ENCODE measurements around the gene WDFY3. TPM values are rescaled to one million over a fixed set of nuclear protein-coding genes. Genes with fewer than 3 reads are reported as not detected.

The WDFY3 gene
- total RNA-seq, 1 experiment from 2014 or later, result 39.9 TPM

- no peak overlapping the region for H3K4me2 ChIP-seq (ENCODE audit: low read length)
- DNase-seq (ENCODE audit: low read depth, low spot score) (no peak), ATAC-seq (no peak)
- peaks cover 16% of the 10 kb centered on the region for H4K20me1 ChIP-seq (ENCODE audit: insufficient read depth)
- ChIA-PET RAD21 (ENCODE audit: low non-redundant PET in 1 of 2, low total read pairs in 2 of 2, uncharacterized antibody in 2 of 2, unreplicated experiment in 2 of 2) (no interaction called here), POLR2A (no interaction called here), CTCF (no interaction called here)
- no peaks in the 10 kb centered on the region for H3K9me2 ChIP-seq (ENCODE audit: insufficient read depth)
- H3K9me3 ChIP-seq (ENCODE audit: control insufficient read depth in 1 of 2, insufficient read depth in 1 of 2, low read depth in 1 of 2, low read length in 2 of 2), result no peaks in the 10 kb centered on the region
- H3K79me2 ChIP-seq (ENCODE audit: insufficient read depth, low read length), result peaks cover 81% of the 10 kb centered on the region
- H3K36me3 ChIP-seq (ENCODE audit: control insufficient read depth in 1 of 2, insufficient read depth in 2 of 2, low read length in 2 of 2), result no peaks in the 10 kb centered on the region
- no peaks in the 10 kb centered on the region for H3K27me3 ChIP-seq (ENCODE audit: insufficient read depth, low read length)
- no peak overlapping the region for H3K4me3 ChIP-seq (replicated peaks in 1 of 2; ENCODE audit: low read depth in 1 of 2, low read length in 2 of 2)
- TF ChIP-seq YY1 (IDR thresholded peaks at IDR 0.05; ENCODE audit: extremely low read depth, insufficient replicate concordance, low read depth, low read length) (no peak), RAD21 (IDR thresholded peaks at IDR 0.05; ENCODE audit: low read depth) (no peak), ZFX (IDR thresholded peaks at IDR 0.05) (no peak), FOSL1 (IDR thresholded peaks at IDR 0.05; ENCODE audit: low read depth) (no peak), JUND (IDR thresholded peaks at IDR 0.05) (no peak), CTCF (IDR thresholded peaks at IDR 0.05 in 2 of 3, conservative IDR thresholded peaks at IDR 0.05 in 1 of 3; ENCODE audit: borderline replicate concordance in 1 of 3, insufficient read depth in 1 of 3, low read depth in 2 of 3, low read length in 2 of 3) (no peak), TCF7L2 (IDR thresholded peaks at IDR 0.05; ENCODE audit: borderline replicate concordance, extremely low read depth, insufficient read depth, insufficient read length) (no peak), SP1 (IDR thresholded peaks at IDR 0.05; ENCODE audit: low read depth) (no peak), SIN3A (IDR thresholded peaks at IDR 0.05; ENCODE audit: low read depth) (no peak), EZH2phosphoT487 (IDR thresholded peaks at IDR 0.05; ENCODE audit: borderline replicate concordance) (no peak), EGR1 (IDR thresholded peaks at IDR 0.05; ENCODE audit: low read depth) (no peak), CEBPB (IDR thresholded peaks at IDR 0.05; ENCODE audit: low read depth) (no peak)
- TF ChIP-seq, protein P1, sequence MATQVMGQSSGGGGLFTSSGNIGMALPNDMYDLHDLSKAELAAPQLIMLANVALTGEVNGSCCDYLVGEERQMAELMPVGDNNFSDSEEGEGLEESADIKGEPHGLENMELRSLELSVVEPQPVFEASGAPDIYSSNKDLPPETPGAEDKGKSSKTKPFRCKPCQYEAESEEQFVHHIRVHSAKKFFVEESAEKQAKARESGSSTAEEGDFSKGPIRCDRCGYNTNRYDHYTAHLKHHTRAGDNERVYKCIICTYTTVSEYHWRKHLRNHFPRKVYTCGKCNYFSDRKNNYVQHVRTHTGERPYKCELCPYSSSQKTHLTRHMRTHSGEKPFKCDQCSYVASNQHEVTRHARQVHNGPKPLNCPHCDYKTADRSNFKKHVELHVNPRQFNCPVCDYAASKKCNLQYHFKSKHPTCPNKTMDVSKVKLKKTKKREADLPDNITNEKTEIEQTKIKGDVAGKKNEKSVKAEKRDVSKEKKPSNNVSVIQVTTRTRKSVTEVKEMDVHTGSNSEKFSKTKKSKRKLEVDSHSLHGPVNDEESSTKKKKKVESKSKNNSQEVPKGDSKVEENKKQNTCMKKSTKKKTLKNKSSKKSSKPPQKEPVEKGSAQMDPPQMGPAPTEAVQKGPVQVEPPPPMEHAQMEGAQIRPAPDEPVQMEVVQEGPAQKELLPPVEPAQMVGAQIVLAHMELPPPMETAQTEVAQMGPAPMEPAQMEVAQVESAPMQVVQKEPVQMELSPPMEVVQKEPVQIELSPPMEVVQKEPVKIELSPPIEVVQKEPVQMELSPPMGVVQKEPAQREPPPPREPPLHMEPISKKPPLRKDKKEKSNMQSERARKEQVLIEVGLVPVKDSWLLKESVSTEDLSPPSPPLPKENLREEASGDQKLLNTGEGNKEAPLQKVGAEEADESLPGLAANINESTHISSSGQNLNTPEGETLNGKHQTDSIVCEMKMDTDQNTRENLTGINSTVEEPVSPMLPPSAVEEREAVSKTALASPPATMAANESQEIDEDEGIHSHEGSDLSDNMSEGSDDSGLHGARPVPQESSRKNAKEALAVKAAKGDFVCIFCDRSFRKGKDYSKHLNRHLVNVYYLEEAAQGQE (IDR thresholded peaks at IDR 0.05; ENCODE audit: low read depth), result no peak
- TF ChIP-seq, protein P2, sequence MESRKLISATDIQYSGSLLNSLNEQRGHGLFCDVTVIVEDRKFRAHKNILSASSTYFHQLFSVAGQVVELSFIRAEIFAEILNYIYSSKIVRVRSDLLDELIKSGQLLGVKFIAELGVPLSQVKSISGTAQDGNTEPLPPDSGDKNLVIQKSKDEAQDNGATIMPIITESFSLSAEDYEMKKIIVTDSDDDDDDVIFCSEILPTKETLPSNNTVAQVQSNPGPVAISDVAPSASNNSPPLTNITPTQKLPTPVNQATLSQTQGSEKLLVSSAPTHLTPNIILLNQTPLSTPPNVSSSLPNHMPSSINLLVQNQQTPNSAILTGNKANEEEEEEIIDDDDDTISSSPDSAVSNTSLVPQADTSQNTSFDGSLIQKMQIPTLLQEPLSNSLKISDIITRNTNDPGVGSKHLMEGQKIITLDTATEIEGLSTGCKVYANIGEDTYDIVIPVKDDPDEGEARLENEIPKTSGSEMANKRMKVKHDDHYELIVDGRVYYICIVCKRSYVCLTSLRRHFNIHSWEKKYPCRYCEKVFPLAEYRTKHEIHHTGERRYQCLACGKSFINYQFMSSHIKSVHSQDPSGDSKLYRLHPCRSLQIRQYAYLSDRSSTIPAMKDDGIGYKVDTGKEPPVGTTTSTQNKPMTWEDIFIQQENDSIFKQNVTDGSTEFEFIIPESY (IDR thresholded peaks at IDR 0.05; ENCODE audit: extremely low read depth, insufficient replicate concordance, low read length), result no peak
- TF ChIP-seq, protein P3, sequence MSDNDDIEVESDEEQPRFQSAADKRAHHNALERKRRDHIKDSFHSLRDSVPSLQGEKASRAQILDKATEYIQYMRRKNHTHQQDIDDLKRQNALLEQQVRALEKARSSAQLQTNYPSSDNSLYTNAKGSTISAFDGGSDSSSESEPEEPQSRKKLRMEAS (IDR thresholded peaks at IDR 0.05), result no peak
- TF ChIP-seq, protein P4, sequence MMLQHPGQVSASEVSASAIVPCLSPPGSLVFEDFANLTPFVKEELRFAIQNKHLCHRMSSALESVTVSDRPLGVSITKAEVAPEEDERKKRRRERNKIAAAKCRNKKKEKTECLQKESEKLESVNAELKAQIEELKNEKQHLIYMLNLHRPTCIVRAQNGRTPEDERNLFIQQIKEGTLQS (IDR thresholded peaks at IDR 0.05), result no peak
- intact Hi-C loops (cut with micrococcal nuclease), result no loop called here
- peaks cover 0 to 8% of the 10 kb centered on the region in 2 experiments; a peak in 2 of 4 replicates for H3K4me1 ChIP-seq (ENCODE audit: control insufficient read depth in 1 of 2, insufficient read depth in 2 of 2, low read length in 2 of 2)
- no peak overlapping the region for H3K27ac ChIP-seq (ENCODE audit: low read depth, low read length)
- H2AFZ ChIP-seq (ENCODE audit: low read depth, low read length, poor library complexity, severe bottlenecking), result no peak overlapping the region
- no peak overlapping the region for H3K9ac ChIP-seq (ENCODE audit: low read length)
- BruUV-seq (replicated peaks), result no TSS peak
Measured at GRCh38 chr4:84956014-84956413, 10.5 kb downstream of the WDFY3 start.

All from HCT116 (cell line).